Fibroblast of lung (primary cell): Measurements from ENCODE around the gene LITAF. TPM values are rescaled to one million over a fixed set of nuclear protein-coding genes. Genes with fewer than 3 reads are reported as not detected.
A peak's percentile ranks its signal among the peaks of the same experiment; 100 is the strongest.

Source experiments
- DNase-seq, 2 donors: peaks; one replicate each; pipeline versions ENCODE4 v3.0.0 to v3.0.0-alpha.2; 2010; ENCODE audit warnings: low read depth in 2 of 2
- H2AFZ ChIP-seq: 2 replicates; pipeline ENCODE4 v1.5.1; 2012; ENCODE audit warnings: low read length, control low read depth, inconsistent platforms
- H3K27ac ChIP-seq: 2 replicates; pipeline ENCODE4 v1.5.1; 2011; ENCODE audit warnings: low read length, control low read depth; ENCODE audit not compliant: insufficient read depth
- H3K27me3 ChIP-seq: 2 replicates; pipeline ENCODE4 v1.5.1; 2011; ENCODE audit warnings: mild to moderate bottlenecking, low read length; ENCODE audit not compliant: control insufficient read depth, insufficient read depth
- H3K36me3 ChIP-seq: 2 replicates; pipeline ENCODE4 v1.5.1; 2011; ENCODE audit warnings: low read length; ENCODE audit not compliant: control insufficient read depth, insufficient read depth
- H3K4me1 ChIP-seq: 2 replicates; pipeline ENCODE4 v1.5.1; 2011; ENCODE audit warnings: low read length; ENCODE audit not compliant: control insufficient read depth, insufficient read depth; ENCODE audit errors: extremely low read depth
- H3K4me2 ChIP-seq: 2 replicates; pipeline ENCODE4 v1.5.1; 2011; ENCODE audit warnings: low read length, control low read depth; ENCODE audit not compliant: insufficient read depth; ENCODE audit errors: extremely low read depth
- H3K4me3 ChIP-seq, 4 experiments: fragments of 200-600 bp in 1 of 4; sonication (generic) in 1 of 4; replicated peaks in 1 of 4; 2 replicates each; pipeline ENCODE4 v1.5.1; 2011 to 2016; ENCODE audit warnings: low read length in 4 of 4, low read depth in 3 of 4, mild to moderate bottlenecking in 3 of 4, control low read depth in 2 of 4, inconsistent platforms in 1 of 4, mixed read lengths in 1 of 4; ENCODE audit not compliant: insufficient read depth in 1 of 4; ENCODE audit errors: control extremely low read depth in 1 of 4
- H3K79me2 ChIP-seq: 2 replicates; pipeline ENCODE4 v1.5.1; 2012; ENCODE audit warnings: mild to moderate bottlenecking, low read length, inconsistent platforms; ENCODE audit not compliant: control insufficient read depth, insufficient read depth
- H3K9ac ChIP-seq: 2 replicates; pipeline ENCODE4 v1.5.1; 2011; ENCODE audit warnings: mild to moderate bottlenecking, low read length, control low read depth; ENCODE audit not compliant: insufficient read depth
- H3K9me3 ChIP-seq: 2 replicates; pipeline ENCODE4 v1.5.1; 2012; ENCODE audit warnings: low read depth, low read length; ENCODE audit not compliant: control insufficient read depth, insufficient read depth
- H4K20me1 ChIP-seq: 2 replicates; pipeline ENCODE4 v1.5.1; 2011; ENCODE audit warnings: low read length; ENCODE audit not compliant: control insufficient read depth, insufficient read depth; ENCODE audit errors: extremely low read depth
- CTCF ChIP-seq, 2 donors: IDR thresholded peaks in 1 of 2; conservative IDR thresholded peaks in 1 of 2; 1 replicate in 1 of 2; 2 replicates in 1 of 2; pipeline ENCODE4 v1.5.1; 2011 to 2012; ENCODE audit warnings: low read length in 2 of 2, control low read depth in 1 of 2, inconsistent platforms in 1 of 2, low read depth in 1 of 2, mild to moderate bottlenecking in 1 of 2
- EZH2 ChIP-seq: IDR thresholded peaks from 2 replicates; pipeline ENCODE4 v1.5.1; 2012; ENCODE audit warnings: low read length, control low read depth, mild to moderate bottlenecking; ENCODE audit errors: missing control alignments
- polyA plus RNA-seq, 2 donors: library from polyadenylated mRNA; depleted of rRNA in 1 of 2; stranded (reverse) in 1 of 2; unstranded in 1 of 2; fragments of >200 nt; gene quantifications; 2 replicates each; pipeline ENCODE4 v1.2.1, GENCODE V29; 2011 to 2012; ENCODE audit warnings: missing spikeins in 1 of 2
- total RNA-seq: library from RNA; depleted of rRNA; stranded (reverse); fragments of >200 nt; gene quantifications from 2 replicates; pipeline ENCODE4 v1.2.1, GENCODE V29; 2014

Gene LITAF
- total and polyA plus RNA-seq, 2 donors (not counting 1 experiment from before 2014, with no cell fraction given) = 79.6 to 162 TPM

- no peak overlapping the region for H3K27ac ChIP-seq
- no peak overlapping the region for H2AFZ ChIP-seq
- H3K4me1 ChIP-seq = peaks cover 8% of the 10 kb centered on the region
Measured at GRCh38 chr16:11624636-11625607, 38.2 kb upstream of the LITAF start.

GRCh38 chr16:11624205-11624604 is 37.5 kb upstream of the LITAF start:
- TF ChIP-seq CTCF (conservative IDR thresholded peaks at IDR 0.05 in 1 of 2, IDR thresholded peaks at IDR 0.05 in 1 of 2; ENCODE audit: low read depth in 1 of 2, low read length in 2 of 2) (no peak), EZH2 (no peak)
- Histone ChIP-seq H3K9me3 (no peaks in the 10 kb centered on the region), H3K27ac (no peak overlapping the region), H3K4me2 (no peak overlapping the region), H3K36me3 (no peaks in the 10 kb centered on the region), H3K27me3 (no peaks in the 10 kb centered on the region), H3K4me3 (no peak overlapping the region), H3K9ac (no peak overlapping the region), H2AFZ (no peak overlapping the region), H3K4me1 (peaks cover 8% of the 10 kb centered on the region), H3K79me2 (no peaks in the 10 kb centered on the region), H4K20me1 (no peaks in the 10 kb centered on the region)
- DNase-seq = no peak

More at GRCh38 chr16:11624636-11625607, 38.2 kb upstream of the LITAF start:
- Histone ChIP-seq H3K79me2 (no peaks in the 10 kb centered on the region), H3K4me2 (no peak overlapping the region), H3K9ac (no peak overlapping the region), H4K20me1 (no peaks in the 10 kb centered on the region), H3K4me3 (no peak overlapping the region), H3K36me3 (no peaks in the 10 kb centered on the region), H3K9me3 (no peaks in the 10 kb centered on the region), H3K27me3 (no peaks in the 10 kb centered on the region)
- TF ChIP-seq EZH2 (no peak), CTCF (conservative IDR thresholded peaks at IDR 0.05 in 1 of 2, IDR thresholded peaks at IDR 0.05 in 1 of 2; ENCODE audit: low read depth in 1 of 2, low read length in 2 of 2) (no peak)
- no peak for DNase-seq

GRCh38 chr16:11621920-11622651 is 35.4 kb upstream of the LITAF start:
- H3K4me2 ChIP-seq = peak overlapping the region; percentile 71
- peak overlapping the region; percentile 64 for H2AFZ ChIP-seq
- peaks cover 8% of the 10 kb centered on the region for H3K4me1 ChIP-seq

More at GRCh38 chr16:11621920-11622651, 35.4 kb upstream of the LITAF start:
- no peaks in the 10 kb centered on the region for H3K36me3 ChIP-seq
- peak overlapping the region; percentile 24 for H3K27ac ChIP-seq
- H3K79me2 ChIP-seq = no peaks in the 10 kb centered on the region
- H3K9me3 ChIP-seq = no peaks in the 10 kb centered on the region
- peak overlapping the region in 2 of 4 experiments; percentile 1 to 18 for H3K4me3 ChIP-seq
- TF ChIP-seq EZH2 (no peak), CTCF (conservative IDR thresholded peaks at IDR 0.05 in 1 of 2, IDR thresholded peaks at IDR 0.05 in 1 of 2; ENCODE audit: low read depth in 1 of 2, low read length in 2 of 2) (no peak)
- no peaks in the 10 kb centered on the region for H4K20me1 ChIP-seq
- no peaks in the 10 kb centered on the region for H3K27me3 ChIP-seq
- H3K9ac ChIP-seq = peak overlapping the region; percentile 0
- DNase-seq = peak in 1 of 2 donors; percentile 69
